NCI-H2107 treated with DMSO at 0.1 percent for 48 hours (cell line): Measurements from ENCODE around the gene TNRC6A.
"Not testable (repeated sequence)": the region's sequence is repeated elsewhere in the genome, so short reads cannot be mapped to it uniquely, and the experiment has no call there.

Source experiments
- DNase-seq: peaks from one replicate; lab custom pipeline; 2025; ENCODE audit not compliant: unreplicated experiment; lab: John Stamatoyannopoulos, UW

The TNRC6A gene

DNA sequence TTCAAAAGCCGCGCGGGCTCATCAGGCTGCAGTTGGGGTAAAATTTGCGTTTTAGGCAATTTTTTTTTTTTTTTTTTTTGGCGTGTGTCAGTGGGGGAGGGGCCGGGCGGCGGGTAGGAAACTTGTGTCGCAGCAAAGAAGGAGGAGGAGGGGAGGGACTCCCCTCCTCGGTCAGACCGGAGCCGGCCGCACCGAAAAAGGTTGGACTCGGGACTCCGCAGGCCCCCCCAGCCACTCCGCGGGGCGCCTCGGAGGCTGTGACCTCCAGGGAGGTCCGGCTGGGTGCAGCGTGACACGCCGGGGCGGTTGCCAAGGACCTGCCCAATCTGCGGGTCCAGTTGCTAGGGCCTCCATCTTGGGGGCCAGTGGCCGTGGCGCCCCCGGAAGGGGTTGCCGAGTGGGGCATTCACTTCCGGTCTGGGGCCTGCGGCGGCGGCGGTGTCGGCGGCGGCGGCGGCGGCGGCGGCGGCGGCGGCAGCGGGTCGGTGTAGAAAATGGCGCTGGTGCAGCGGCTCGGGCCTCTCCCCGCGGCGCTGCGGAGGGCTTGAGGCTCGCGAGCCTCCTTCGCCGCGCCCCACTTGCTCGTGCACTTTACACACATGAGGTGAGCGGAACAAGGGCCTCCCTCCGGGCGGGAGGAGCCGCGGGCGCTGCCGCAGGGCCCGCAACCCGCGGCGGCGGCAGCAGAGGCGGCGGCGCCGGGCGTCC is at the start of gene TNRC6A:
Gene TNRC6A (plus strand): TSS at position 409 of the 708 bp plus-strand sequence. CDS start 191 bp downstream, at position 600.
- DNase-seq: peak; percentile 20

DNA sequence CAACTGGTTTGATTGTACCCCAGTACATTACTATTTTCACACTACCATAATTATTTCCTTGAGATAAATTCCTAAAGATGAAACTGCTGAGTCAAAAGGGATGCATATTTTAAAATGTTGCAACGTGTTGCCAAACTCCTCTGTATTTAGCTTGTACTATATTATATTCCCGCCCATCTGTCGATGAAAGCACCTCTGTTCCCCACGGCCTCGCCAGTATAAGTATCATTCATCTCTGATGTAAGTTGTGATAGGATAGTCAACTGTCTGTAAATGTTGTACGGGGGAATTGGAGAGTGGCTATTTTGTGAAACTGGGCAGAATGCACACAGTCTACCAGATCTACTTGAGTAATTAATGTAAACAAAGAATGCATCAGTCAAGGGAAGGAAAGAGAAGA is 47.7 kb upstream of the TNRC6A start:
- no peak for DNase-seq

DNA sequence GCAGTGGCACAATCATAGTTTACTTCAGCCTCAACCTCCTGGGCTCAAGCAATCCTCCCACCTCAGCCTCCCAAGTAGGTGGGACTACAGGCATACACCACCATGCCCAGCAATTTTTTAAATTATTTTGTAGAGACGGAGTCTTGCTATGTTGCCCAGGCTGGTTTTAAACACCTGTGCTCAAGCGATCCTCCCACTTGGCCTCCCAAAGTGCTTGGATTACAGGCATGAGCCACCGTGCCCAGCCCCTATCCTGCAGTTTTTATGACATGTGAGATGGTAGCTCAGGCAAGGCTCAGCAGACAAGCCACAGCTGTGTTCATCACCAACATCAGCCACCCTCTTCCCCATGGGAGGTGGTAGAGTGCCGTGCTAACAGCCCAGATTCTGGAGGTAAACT is 46.2 kb upstream of the TNRC6A start:
- DNase-seq: no peak

DNA sequence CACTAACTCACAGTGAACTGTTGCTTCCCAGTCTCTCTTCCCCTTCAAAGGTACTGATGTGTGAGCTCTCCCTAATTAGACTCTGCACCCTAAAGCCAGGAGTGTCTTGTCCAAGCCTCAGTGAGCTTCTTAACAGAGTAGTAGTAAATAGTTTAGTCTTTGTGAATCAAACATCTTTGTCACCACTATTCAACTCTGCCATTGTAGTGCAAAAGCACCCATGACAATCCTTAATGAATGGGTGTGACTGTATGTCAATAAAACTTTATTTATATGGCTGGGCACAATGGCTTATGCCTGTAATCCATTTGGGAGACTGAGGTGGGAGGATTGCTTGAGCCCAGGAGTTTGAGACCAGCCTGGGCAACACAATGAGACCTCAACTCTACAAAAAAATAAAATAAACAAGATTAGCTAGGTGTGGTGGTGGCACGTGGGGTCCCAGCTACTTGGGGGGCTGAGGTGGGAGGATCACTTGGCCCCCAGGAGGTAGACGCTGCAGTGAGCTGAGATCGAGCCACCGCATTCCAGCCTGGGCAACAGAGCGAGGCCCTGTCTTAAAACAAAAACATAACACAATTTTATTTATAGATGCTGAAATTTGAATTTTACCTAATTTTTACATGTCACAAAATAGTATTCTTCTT is 45.5 kb upstream of the TNRC6A start:
- DNase-seq: no peak

DNA sequence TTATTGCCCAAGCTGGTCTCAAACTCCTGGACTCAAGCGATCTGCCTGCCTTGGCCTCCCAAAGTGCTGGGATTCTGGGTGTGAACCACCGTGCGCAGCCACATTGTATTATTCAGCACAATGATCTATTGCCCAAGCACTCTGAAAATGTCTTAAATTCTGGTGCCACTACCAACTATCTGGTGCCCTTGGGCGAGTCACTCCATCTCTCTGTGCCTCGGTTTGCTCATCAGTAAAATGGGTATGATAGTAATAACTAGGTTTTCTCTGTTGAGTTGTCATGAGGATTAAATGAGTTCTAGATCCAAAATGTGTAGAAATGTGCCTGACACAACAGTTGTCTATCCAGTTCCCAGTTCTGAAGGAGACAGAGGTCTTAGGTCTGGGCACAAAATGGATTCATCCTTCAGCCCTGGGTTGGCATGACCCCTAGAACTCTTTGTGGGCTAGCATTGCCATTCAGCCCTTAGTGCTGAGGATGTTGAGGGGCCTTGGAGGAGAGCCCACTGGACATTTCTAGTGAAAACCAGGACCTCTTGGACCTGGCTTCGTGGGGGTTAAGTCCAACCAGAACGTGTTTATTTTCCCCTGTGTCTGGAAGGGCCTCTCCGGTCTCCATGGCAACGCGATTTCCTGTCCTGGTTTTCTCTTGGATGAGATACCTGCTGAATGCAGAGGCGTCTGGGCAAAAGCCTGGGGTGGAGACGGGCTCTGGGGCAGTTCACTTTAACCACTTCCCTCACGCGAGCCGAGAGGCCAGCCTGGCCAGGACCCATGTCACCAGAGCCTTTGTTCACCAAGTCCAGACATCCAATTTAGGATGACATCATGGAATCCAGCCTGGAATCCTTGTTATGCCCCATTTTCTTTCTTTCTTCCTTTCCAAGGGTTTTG is 43.7 kb upstream of the TNRC6A start:
- no peak for DNase-seq

DNA sequence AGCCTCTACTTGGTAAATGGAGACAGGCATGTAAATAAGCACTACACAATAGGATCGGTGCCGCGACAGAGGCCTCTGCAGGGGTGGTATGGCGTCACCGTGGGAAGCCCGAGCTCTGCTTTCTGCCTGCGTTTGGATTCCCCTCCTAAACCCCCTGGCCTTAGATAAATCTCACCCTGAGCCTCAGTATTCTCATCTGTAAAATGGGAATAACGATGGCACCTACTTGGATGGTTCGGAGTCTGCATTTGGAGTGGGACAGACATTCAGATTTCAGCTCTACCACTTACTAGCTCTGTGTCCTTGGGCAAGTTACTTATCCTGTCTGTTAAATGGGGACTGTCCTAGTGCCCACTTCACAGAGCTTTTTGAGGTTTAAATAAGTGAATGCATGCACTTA is 42.8 kb upstream of the TNRC6A start:
- DNase-seq: no peak

DNA sequence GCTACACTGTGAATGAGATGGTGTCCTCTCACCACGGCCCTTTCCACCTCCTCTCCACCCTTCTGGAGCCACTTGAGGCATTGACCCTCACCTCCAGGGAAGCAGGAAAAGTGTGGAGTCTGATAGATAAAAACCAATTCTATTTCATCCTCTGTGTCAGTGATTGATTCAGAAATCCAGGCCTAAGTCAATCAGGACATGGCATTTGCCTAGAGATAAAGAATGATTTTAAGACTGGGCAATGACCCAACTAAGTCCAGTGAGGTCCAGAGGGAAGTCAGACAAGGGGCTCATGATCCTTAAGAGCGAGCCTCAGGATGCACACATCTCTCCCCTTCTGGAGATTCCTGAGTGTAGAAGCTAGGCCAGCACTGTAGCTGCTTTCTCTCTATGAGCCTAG is 41.1 kb upstream of the TNRC6A start:
- no peak for DNase-seq

DNA sequence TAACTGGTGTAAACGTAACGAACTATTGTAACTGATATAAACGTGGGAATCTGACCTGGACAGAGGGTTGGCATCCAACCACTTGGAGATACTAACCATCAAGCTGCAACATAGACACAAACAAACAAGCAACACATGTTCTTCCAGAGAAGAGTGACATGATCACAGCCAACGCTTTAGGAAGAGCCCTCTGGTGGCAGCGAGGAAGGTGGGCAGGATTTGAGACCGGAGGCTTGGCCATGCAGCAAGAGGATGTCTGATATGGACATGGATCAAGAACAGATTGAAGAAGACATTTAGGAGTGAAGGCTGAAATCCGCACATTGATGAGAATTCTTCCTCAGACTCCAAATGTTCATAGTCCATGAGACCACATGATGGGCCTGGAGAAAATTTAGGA is 40.3 kb upstream of the TNRC6A start:
- DNase-seq: no peak

DNA sequence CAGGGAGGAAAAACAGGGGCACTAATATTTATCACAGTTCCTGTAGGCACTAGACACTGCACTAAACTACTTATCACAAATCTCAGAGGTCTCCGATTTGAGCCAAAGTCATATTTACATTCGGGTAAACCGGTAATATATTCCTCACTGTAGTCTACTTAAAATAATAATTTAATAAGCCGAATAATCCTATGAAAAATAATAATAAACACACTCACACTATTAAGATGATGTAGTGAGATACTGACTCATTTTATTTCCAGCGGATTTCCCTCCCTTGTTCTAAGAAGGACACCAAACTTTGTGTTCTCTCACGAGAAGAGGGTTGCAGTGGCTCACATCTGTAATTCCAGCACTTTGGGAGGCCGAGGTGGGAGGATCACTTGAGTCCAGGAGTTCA is 36.6 kb upstream of the TNRC6A start:
- no peak for DNase-seq

DNA sequence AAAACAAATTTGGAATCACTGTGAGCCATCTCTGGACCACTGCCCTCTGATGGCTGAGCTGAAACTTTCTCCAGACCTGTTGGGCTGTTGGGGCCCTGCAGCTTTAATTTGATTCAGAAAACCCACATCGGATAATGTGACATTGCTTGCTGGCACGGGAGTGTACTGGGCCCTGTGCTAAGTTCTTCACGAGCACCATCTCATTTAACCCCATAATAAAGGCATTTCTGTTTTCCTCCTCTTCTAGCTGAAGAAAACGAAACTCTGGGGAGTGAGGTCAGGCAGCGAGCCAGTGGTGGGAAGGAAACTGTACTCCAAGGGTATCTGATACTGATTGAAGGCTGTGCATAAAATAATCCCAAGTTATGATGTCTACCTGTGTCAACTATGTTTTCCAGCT is 34.5 kb upstream of the TNRC6A start:
- DNase-seq: no peak

DNA sequence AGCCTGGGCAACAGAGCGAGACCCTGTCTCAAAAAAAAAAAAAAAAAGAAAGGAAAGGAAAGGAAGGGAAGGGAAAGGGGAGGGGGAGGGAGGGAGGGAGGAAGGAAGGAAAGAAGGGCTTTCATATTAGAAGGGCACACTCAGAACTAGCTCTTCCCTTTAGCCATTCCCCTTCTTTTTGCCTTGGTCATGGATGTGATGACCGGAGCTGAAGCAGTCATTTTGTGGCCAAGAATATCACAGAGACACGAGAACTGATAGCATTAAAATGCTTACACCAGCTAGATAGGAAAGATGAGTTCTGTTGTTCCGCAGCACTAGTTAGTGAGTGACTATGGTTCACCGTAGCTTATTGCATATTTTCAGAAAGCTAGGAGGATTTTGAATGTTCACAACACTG is 32.8 kb upstream of the TNRC6A start:
- DNase-seq: no peak

DNA sequence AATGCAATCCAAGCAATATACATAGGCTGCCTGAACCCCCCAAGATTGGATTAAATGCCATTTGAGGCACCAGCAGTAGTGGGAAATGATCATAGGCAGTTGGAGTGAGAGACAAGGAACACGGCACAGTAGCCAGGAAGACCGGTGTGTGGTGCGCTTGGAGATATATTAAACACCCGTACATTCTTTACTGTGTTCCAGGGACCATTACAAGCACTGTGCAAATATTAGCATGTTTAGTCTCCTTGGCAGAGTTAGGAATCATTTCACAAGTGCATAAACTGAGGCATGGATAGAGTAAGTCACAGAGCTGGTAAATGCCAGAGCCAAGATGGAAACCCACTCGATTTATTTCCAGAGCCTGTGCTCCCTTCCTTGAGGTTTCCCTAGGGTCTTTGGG is 31.1 kb upstream of the TNRC6A start:
- DNase-seq: no peak

DNA sequence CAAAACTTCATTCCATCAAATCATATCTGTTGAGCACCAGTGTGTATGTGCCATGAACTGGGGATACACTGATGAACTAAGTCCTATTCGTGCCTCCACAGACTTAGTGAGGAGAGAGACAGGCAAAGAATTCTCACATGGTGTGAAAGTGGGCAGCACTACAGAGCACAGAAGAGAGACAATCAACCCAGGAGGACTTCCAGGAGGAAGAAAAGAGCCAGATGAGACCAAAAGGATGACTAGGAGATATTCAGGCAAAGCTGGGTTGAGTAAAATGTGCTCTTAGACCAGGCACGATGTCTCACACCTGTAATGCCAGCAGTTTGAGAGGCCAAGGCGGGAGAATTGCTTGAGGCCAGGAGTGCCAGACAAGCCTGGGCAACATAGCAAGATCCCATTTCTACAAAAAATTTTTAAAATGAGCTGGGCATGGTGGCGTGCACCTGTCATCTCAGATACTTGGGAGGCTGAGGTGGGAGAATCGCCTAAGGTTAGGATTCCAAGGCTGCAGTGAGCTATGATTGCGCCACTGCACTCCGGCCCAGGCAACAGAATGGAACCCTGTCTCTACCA is 30.2 kb upstream of the TNRC6A start:
- no peak for DNase-seq

DNA sequence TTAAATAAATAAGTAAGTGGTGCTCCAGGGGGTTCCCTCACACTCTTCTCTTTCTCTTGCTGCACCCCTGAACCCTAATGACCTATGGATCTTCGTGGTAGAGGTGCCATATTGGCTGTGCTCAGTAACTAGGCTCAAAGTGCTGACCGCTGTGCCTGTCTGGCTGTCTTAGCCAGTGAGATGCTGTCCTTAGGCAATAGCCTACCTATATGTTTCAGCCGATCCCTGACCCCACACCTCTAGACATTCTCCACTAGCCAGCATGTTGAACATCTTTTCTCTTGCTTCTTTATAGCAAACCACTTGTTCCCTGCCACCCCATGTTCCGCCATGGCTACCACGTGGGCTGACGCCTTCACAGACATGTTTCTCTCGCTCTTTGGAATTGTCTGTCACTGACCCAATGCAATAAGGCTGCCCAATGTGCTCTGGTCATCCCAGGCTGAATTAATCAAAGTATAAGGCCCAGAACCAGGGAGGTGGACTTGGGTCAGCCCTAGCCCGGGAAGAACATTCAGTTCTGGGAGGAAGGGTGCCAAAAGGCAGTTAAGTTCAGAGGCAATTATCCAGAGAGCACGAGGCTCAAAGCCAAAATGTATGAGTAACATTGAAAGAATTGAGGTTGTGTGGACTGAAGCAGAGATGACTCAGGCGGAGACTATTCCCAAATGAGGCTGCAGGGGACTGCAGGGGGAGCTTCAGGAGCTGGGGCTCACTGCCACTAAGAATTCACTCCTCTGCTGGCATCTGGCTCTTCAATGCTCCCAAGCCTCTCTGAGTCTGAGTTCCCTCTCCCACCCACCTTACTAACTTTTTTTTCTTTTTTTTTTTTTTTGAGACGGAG is 28.7 kb upstream of the TNRC6A start:
- DNase-seq: no peak

DNA sequence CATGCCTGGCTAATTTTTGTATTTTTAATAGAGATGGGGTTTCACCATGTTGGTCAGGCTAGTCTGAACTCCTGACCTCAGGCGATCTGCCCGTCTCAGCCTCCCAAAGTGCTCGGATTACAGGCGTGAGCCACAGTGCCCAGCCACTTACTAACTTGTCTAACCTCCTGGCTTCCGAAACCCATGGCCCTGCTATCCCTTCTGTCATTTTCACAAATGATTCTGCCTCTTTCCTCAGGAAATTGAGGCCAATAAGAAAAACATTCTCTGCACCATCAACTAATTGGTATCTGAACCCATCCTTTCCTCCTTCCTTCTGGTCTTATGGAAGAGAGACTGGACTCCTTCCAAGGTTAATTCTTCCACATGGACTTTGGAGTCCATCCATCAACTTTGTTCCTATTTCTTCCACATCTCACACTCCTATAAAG is 27.9 kb upstream of the TNRC6A start:
- no peak for DNase-seq

DNA sequence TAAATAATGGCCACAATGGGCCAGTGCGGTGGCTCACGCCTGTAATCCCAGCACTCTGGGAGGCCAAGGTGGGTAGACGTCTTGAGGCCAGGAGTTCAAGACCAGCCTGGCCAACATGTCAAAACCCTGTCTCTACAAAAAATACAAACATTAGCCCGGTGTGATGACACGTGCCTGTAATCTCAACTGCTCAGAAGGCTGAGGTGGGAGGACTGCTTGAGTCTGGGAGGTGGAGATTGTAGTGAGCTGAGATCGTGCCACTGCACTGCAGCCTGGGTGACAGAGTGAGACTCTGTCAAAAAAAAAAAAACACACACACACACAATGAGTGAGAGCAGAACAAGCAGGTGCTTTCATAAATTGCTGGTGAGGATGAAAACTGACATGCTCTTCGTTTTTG is 21.7 kb upstream of the TNRC6A start:
- not testable (repeated sequence) for DNase-seq

DNA sequence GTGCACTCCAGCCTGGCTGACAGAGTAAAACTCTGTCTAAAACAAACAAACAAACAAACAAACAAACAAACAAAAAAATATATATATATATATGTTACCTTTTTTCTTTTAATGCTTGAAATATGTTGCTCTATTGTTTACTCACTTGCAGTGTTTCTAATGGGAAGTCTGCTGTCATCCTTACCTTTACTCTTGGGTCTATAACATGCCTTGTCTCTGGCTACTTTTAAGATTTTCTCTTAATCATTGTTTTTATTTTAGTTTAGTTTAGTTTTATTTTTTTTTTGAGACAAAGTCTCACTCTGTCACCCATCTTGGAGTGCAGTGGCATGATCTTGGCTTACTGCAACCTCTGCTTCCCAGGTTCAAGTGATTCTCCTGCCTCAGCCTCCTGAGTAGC is 16.1 kb upstream of the TNRC6A start:
- DNase-seq: no peak

DNA sequence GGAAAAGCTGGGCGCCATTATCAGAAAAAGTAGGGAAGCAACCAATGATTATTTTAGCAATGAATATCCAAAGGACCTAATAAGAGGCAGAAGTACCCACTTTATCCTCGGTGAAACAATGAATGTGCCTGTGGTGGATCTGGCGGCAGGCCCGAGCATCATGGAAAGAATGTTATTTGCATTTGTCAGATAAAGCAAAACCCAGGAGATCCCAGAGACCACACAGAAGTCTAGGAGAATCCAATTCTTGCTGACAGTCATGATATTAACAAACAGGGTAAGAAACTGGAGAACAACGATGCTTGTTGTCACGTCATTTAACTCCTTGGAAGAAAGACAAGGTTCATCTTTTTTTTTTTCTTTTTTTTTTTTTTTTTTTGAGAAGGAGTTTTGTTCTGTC is 12.0 kb upstream of the TNRC6A start:
- no peak for DNase-seq

DNA sequence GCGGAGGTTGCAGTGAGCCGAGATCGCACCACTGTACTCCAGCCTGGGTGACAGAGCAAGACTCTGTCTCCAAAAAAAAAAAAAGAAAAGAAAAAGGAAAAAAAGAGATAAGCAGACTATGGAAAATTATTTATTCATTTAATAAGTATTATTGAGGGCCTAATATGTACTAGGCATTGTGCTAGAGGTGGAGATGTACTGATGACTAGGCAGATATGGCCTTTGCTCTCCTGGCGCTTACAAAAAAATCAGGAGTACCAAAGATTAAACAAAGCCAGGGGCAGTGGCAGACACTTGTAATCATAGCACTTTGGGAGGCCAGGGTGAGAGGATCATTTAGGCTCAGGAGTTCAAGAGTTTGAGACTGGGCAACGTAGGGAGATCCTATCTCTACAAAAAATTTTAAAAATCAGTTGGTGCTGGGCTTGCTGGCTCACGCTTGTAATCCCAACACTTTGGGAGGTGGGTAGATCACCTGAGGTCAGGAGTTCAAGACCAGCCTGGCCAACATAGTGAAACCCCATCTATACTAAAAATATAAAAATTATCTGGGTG is 10.4 kb upstream of the TNRC6A start:
- DNase-seq: no peak

DNA sequence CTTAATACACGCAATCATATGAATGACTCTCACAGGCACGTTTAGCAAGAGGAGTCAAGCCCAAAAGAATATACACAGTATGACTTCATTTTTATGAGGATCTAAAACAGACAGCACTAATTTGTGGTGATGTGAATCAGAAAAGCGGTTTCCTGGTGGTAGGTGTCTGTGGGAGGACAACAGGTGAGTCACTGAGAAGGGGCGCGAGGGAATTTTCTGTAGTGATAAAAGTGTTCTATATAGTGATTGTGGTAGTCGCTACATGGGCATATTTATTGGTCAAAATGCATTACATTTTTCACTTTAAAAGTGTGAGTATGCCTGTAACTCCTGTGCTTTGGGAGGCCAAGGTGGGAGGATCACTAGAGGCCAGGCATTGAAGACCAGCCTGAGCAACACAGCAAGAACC is 7.6 kb upstream of the TNRC6A start:
- no peak for DNase-seq
